ENCODE measurements around the gene FAM217B.
A peak's percentile ranks its signal among the peaks of the same experiment; 100 is the strongest.
"Not testable (repeated sequence)": the region's sequence is repeated elsewhere in the genome, so short reads cannot be mapped to it uniquely, and the experiment has no call there.

The FAM217B gene

DNA sequence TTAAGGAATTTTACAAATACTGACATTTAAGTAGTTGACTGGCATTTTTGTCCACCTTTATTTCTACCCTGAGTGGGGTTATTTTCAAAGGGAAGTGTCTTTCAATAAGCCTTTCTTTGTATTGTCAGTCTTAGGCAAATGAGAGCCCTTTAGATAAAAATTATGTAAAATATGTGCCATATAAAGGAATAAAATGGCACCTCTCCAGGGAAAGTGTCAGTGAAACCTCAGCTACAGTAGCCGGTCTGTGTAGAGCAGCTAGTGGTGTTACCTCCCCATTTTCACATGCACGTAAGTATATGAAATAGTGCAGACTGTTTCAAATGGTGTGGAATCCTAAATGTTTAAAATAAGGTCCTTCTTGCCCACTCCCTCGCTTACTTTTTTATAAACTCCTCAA lies 5.0 kb downstream of the FAM217B start:
- H3K27ac Mint-ChIP-seq, result no peak overlapping the region
- H3K4me3 Mint-ChIP-seq, result no peak overlapping the region
- H3K4me1 Mint-ChIP-seq (ENCODE audit: low read depth), result peaks cover 36% of the 10 kb centered on the region

DNA sequence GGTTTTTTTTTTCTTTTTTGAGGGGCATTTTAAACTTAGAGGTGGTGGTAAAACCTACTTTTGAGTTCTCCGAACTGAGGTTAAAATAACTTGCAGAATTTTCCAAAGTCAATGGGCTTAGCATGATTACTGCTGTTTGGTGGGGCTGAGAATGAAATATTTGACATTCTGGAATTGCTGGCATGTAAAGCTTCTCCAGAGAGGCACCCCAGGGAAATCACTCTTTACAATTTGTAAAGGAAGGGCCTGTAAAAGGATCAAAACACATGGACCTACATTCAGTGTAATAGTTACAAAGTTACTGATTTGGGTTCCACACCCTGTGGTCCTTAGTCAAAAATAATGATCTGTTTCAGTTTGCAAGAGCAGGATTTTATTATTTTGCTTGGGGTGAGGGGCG lies 5.5 kb downstream of the FAM217B start:
- Mint-ChIP-seq H3K4me3 (no peak overlapping the region), H3K27me3 (no peaks in the 10 kb centered on the region), H3K4me1 (ENCODE audit: low read depth) (peaks cover 36% of the 10 kb centered on the region), H3K27ac (no peak overlapping the region), H3K36me3 (ENCODE audit: low read depth) (peaks cover 23% of the 10 kb centered on the region), H3K9me3 (no peaks in the 10 kb centered on the region)
- intact Hi-C loops (cut with micrococcal nuclease), result loop anchor here (5.0 to 10.0 kb wide), 2 partner anchors 109 to 317 kb away; no protein-coding TSS in a partner anchor

More for the DNA sequence above, 5.0 kb downstream of the FAM217B start:
- H3K27me3 Mint-ChIP-seq, result no peaks in the 10 kb centered on the region
- intact Hi-C loops (cut with micrococcal nuclease), result loop anchor here (5.0 to 10.0 kb wide), 2 partner anchors 110 to 317 kb away; no protein-coding TSS in a partner anchor
- H3K36me3 Mint-ChIP-seq (ENCODE audit: low read depth), result peaks cover 23% of the 10 kb centered on the region
- no peaks in the 10 kb centered on the region for H3K9me3 Mint-ChIP-seq

DNA sequence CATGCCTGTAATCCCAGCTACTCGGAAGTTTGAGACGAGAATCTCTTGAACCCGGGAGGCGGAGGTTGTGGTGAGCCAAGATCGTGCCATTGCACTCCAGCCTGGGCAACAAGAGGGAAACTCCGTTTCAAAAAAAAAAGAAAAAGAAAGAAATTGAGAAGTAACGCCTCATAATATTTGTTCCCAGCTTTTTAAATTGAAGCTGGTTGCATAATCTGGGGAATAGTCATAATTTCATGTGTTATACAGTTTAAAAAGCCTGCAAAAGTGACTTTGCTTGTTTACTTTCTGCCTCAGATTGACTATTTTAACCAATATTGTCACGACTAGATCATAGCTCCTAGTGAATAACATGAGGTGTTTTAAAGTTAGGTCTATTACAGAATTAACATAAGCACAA lies 7.2 kb downstream of the FAM217B start:
- Mint-ChIP-seq H3K27me3 (no peaks in the 10 kb centered on the region), H3K4me1 (ENCODE audit: low read depth) (peaks cover 21% of the 10 kb centered on the region)
- intact Hi-C loops (cut with micrococcal nuclease), result loop anchor here (5.0 to 10.0 kb wide), 2 partner anchors 107 to 315 kb away; no protein-coding TSS in a partner anchor

DNA sequence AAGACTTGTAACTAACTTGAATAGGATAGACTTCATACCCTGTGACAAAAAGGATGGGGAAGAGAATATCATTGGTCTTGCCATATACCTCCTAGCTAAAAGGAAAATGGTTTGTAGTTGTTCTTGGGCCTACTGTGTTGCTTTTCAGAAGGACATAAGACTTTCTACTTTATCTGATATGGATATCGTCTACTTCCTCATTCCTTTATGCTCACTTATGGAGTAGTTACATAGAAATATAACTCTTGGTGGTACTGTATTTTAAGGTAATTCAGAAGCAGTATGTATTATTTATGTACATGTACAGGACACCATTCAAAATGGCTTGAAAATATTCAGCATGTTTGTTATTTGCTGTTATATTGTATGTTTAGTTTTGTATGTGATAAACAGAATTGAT lies 8.0 kb downstream of the FAM217B start:
- Mint-ChIP-seq H3K4me3 (no peak overlapping the region), H3K27ac (no peak overlapping the region), H3K36me3 (ENCODE audit: low read depth) (peaks cover 37% of the 10 kb centered on the region), H3K9me3 (no peaks in the 10 kb centered on the region), H3K4me1 (ENCODE audit: low read depth) (peaks cover 21% of the 10 kb centered on the region), H3K27me3 (no peaks in the 10 kb centered on the region)
- intact Hi-C loops (cut with micrococcal nuclease), result loop anchor here (5.0 to 10.0 kb wide), 2 partner anchors 107 to 314 kb away; no protein-coding TSS in a partner anchor

More for the DNA sequence above, 7.2 kb downstream of the FAM217B start:
- Mint-ChIP-seq H3K36me3 (ENCODE audit: low read depth) (peaks cover 37% of the 10 kb centered on the region), H3K27ac (peak overlapping the region; percentile 32), H3K9me3 (no peaks in the 10 kb centered on the region), H3K4me3 (no peak overlapping the region)

DNA sequence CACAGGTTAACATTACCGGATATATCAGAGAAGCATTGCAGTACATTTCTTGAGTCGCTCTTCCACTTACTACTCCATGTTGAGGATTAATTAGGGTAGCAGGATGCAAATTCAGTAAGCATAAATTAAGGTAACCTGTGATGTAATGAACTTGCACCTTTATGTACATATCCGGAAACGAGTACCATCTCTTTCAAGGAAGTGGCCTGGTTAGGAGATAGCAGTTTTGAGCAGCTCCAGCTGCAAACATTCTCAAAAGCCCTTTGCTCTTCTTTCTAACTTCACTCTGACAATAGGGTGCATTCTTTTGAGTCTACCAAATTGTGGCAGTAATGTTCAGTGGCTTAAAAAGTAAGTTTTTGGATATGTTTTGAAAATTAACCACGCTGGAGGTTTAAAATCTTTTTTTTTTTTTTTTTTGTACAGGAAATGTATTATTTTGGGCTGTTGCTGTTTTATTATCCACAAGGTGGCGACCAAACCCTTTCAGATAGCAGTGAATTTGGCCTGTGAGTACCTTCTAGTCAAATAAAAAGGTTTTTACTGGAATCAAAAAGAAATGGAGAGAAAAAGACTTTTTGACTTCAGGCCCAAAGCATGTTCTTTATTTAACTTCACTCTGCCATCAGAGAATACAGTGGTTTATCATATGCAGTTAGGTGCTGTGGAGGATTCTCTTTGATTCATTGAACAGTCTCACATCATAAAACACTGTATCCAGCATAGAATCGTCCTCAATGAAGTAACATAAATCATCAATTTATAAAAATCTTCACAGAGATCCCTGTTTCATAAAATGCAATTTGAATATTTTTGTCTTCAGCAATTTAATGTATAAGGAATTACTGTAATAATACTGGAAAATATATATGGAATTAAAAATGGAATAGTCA lies 8.9 kb downstream of the FAM217B start:
- H3K27ac Mint-ChIP-seq, result no peak overlapping the region
- intact Hi-C loops (cut with micrococcal nuclease), result loop anchor here (5.0 to 10.0 kb wide), 2 partner anchors 106 to 313 kb away; no protein-coding TSS in a partner anchor
- H3K9me3 Mint-ChIP-seq, result no peaks in the 10 kb centered on the region

DNA sequence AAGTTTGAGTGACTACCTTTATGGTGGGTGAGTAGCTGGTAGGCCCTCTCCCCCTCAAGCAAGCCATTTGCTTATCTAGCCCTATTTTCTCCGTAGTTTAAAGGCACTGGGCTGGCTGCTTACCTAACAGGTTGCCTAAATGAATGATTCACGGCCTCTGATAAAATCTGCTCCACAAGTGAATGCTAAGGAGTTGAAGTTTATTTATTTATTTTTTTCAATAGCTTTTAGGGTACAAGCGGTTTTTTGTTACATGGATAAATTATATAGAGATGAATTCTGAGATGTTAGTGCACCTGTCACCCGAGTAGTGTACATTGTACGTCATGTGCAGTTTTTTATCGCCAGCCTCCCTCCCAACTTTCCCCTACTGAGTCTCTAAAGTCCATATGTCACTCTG lies 9.7 kb downstream of the FAM217B start:
- H3K4me3 Mint-ChIP-seq, result no peak overlapping the region
- intact Hi-C loops (cut with micrococcal nuclease), result loop anchor here (5.0 to 10.0 kb wide), 2 partner anchors 105 to 312 kb away; no protein-coding TSS in a partner anchor
- peaks cover 23% of the 10 kb centered on the region for H3K36me3 Mint-ChIP-seq (ENCODE audit: low read depth)
- H3K27ac Mint-ChIP-seq, result no peak overlapping the region
- no peaks in the 10 kb centered on the region for H3K27me3 Mint-ChIP-seq
- no peaks in the 10 kb centered on the region for H3K9me3 Mint-ChIP-seq
- peaks cover 20% of the 10 kb centered on the region for H3K4me1 Mint-ChIP-seq (ENCODE audit: low read depth)

More for the DNA sequence above, 8.9 kb downstream of the FAM217B start:
- Mint-ChIP-seq H3K36me3 (ENCODE audit: low read depth) (peaks cover 31% of the 10 kb centered on the region), H3K4me1 (ENCODE audit: low read depth) (peaks cover 21% of the 10 kb centered on the region), H3K4me3 (no peak overlapping the region), H3K27me3 (no peaks in the 10 kb centered on the region)

DNA sequence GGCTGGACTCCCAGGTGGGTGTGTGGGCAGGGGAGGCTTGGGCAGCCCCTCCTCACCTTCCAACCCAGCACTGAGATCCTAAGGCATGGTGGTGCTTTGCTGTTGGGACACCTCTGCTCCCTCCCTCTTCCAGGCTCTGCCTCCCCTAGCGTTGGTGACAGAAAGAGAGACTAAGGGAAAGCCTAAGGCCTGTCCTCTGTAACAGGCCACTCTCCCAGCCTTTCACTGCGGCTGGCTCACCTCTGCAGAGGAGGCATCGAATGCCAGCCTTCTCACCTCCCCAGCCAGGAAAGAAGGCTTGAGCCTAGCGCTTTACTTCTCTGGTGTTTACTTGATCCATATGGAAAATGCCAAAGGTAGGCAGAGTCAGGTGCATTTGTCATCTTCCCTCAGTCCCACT lies 14.5 kb downstream of the FAM217B start:
- Mint-ChIP-seq H3K4me3 (no peak overlapping the region), H3K9me3 (no peaks in the 10 kb centered on the region), H3K36me3 (ENCODE audit: low read depth) (peaks cover 22% of the 10 kb centered on the region), H3K27me3 (no peaks in the 10 kb centered on the region), H3K27ac (no peak overlapping the region), H3K4me1 (ENCODE audit: low read depth) (peaks cover 6% of the 10 kb centered on the region)
- intact Hi-C loops (cut with micrococcal nuclease), result no loop called here

DNA sequence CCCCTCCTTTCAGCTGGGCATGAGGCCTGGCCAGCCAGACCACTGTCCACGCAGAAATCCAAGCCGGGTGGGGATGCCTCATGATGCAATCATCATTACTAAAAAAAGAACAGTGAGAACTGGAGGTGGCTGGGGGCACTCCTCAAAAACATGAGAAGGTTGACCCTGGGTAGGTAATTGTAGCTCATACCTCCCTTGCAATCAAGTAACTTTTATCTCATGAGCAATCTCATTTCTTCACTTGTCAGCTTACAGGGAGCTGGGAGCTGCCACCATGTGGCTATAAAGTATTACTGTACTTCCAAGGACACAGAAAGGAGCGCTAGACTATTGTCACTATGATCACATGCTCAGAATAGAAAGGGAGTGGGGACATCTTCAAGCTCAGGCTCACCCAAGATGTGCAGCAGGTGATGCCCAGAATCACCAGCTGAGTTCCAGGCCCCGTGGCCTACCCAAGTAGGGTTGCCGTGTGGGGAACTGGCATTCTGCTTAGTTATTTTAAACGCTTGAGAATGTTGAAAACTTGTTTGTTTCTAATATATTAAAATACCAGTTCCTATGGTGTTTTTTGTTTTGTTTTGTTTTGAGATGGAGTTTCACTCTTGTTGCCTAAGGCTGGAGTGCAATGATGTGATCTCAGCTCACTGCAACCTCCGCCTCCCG lies 15.1 kb downstream of the FAM217B start:
- no peaks in the 10 kb centered on the region for H3K9me3 Mint-ChIP-seq
- H3K27ac Mint-ChIP-seq, result no peak overlapping the region
- H3K36me3 Mint-ChIP-seq (ENCODE audit: low read depth), result peaks cover 19% of the 10 kb centered on the region
- H3K4me1 Mint-ChIP-seq (ENCODE audit: low read depth), result peaks cover 6% of the 10 kb centered on the region
- H3K4me3 Mint-ChIP-seq, result no peak overlapping the region
- no peaks in the 10 kb centered on the region for H3K27me3 Mint-ChIP-seq
- intact Hi-C loops (cut with micrococcal nuclease), result no loop called here

DNA sequence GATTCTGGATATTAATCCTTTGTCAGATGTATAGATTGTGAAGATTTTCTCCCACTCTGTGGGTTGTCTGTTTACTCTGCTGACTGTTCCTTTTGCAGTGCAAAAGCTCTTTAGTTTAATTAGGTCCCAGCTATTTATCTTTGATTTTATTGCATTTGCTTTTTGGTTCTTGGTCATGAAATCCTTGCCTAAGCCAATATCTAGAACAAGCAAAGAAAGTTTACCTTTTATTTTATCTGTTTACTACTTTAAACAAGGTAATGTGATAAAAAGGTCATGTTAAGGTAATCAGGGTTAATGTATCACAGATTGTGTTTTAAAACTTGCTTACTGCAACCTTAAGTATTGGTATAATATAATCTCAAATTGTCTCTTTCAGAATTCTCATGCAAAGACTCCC lies 17.4 kb downstream of the FAM217B start:
- H3K4me1 Mint-ChIP-seq (ENCODE audit: low read depth), result peaks cover 16% of the 10 kb centered on the region
- intact Hi-C loops (cut with micrococcal nuclease); H3K36me3 Mint-ChIP-seq (ENCODE audit: low read depth); H3K27ac Mint-ChIP-seq; H3K9me3 Mint-ChIP-seq; H3K4me3 Mint-ChIP-seq; H3K27me3 Mint-ChIP-seq: not testable (repeated sequence)

DNA sequence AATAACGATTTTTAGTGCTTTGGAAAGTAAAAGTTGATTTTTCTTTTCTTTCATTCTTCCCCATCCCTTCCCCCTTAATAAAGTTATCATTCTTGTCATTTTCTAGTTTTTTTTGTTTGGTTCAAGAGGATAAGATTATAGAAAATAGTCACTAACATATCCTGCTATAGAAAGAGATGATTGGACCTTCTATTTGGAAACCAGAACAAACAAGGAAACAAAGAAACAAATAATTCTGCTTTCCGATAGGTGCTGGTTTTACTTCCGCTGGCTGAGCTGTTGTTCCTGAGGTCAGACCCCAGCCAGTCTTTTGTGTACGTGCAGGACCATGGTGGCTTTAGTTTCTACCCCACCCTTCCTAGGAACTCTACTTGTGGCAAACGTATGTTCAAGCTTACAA lies 17.9 kb downstream of the FAM217B start, which contains the start of gene CDH26:
Gene CDH26 (plus strand): TSS at position 301 of the 400 bp plus-strand sequence. CDS start 304 bp downstream, outside the sequence.
- H3K27ac Mint-ChIP-seq, result no peak within 1 kb of the TSS

DNA sequence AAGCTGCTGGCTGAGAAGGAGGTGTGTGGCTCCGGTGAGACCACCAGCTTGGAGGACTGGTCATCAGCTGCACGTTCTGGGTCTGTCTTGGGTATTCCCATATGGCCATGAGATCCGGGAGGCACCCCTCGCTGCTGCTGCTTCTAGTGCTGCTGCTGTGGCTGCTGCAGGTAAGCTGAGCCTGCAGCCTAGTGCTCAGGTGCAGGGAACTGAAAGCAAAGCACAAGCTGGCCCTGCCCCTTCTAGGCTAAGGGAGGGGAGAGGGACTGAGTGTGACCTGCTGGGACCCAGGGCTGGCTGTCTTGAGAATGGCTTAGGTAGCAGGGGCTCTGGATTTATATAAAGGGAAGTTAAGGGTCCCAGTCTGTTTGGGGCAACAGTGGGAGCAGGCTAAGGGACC lies 18.4 kb downstream of the FAM217B start:
- Mint-ChIP-seq H3K27me3 (no peaks in the 10 kb centered on the region), H3K9me3 (no peaks in the 10 kb centered on the region), H3K36me3 (ENCODE audit: low read depth) (no peaks in the 10 kb centered on the region), H3K4me1 (ENCODE audit: low read depth) (peaks cover 16% of the 10 kb centered on the region), H3K4me3 (no peak overlapping the region), H3K27ac (no peak overlapping the region)
- intact Hi-C loops (cut with micrococcal nuclease), result no loop called here

More for the DNA sequence above, 17.9 kb downstream of the FAM217B start, which contains the start of gene CDH26:
- Mint-ChIP-seq H3K4me1 (ENCODE audit: low read depth) (peaks cover 16% of the 10 kb centered on the region), H3K9me3 (no peaks in the 10 kb centered on the region), H3K4me3 (no peak within 1 kb of the TSS), H3K36me3 (ENCODE audit: low read depth) (no peaks in the 10 kb centered on the region), H3K27me3 (no peaks in the 10 kb centered on the region)
- intact Hi-C loops (cut with micrococcal nuclease), result no loop called here

DNA sequence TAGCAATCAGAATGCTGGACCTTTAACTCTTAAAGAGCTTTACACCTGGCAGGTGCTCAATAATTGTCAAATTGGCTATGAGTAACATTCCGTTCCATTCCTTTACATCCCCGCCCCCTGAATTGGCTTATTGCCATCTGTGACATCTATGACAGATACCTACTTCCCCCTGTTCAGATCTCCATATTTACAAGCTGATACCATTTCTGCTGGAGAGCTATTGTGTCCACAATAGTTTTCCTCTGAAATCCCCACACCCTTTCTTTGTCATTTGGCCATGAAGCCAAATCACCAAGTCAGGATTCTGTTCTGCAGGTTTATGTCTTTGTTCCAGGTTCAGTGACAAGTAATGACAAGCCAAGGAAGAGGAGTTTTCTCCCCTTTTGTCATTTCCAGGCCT lies 21.2 kb downstream of the FAM217B start:
- Mint-ChIP-seq H3K36me3 (ENCODE audit: low read depth) (no peaks in the 10 kb centered on the region), H3K27me3 (no peaks in the 10 kb centered on the region), H3K27ac (no peak overlapping the region), H3K4me3 (no peak overlapping the region), H3K4me1 (ENCODE audit: low read depth) (peaks cover 10% of the 10 kb centered on the region), H3K9me3 (no peaks in the 10 kb centered on the region)
- intact Hi-C loops (cut with micrococcal nuclease), result no loop called here

DNA sequence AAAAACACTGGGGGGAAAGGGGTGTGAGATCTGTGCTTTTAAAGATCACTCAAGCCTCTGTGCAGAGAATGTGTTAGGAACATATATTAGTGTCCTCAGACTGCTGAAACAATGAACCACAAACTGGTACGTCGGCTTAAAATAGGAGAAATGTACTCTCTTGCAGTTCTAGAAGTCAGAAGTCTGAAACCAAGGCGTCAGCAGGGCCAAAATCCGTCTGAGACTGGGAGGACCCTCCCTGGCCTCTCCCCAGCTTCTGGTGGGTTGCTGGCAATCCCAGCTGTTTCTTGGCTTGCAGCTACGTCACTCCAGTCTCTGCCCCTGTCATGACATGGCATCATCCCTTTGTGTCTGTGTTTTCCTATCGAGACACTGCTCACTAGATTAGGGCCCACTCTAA lies 22.0 kb downstream of the FAM217B start:
- H3K9me3 Mint-ChIP-seq, result no peaks in the 10 kb centered on the region
- H3K4me3 Mint-ChIP-seq, result no peak overlapping the region
- intact Hi-C loops (cut with micrococcal nuclease), result no loop called here
- H3K36me3 Mint-ChIP-seq (ENCODE audit: low read depth), result no peaks in the 10 kb centered on the region
- no peak overlapping the region for H3K27ac Mint-ChIP-seq
- H3K4me1 Mint-ChIP-seq (ENCODE audit: low read depth), result peaks cover 10% of the 10 kb centered on the region
- no peaks in the 10 kb centered on the region for H3K27me3 Mint-ChIP-seq

DNA sequence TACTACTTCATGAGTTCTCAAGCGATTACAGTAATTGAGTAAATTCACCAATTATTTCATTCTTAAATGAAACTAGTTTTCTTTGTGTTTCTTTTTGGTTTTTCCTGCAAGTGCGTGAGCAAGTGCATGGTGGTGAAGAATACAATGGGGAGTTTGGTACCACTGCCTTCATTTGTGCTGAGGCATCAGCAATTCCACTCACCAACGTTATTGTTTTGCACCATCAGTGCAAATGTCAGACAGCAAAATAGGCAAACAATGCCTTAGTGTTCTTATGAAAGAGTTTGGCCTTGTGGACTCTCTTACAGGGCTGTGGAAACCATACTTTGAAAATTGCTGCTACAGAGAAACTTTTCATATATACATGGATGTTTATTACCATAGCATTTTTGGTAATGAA lies 26.2 kb downstream of the FAM217B start:
- Mint-ChIP-seq H3K36me3 (ENCODE audit: low read depth) (no peaks in the 10 kb centered on the region), H3K27ac (no peak overlapping the region), H3K9me3 (no peaks in the 10 kb centered on the region), H3K4me3 (no peak overlapping the region), H3K4me1 (ENCODE audit: low read depth) (peaks cover 13% of the 10 kb centered on the region), H3K27me3 (no peaks in the 10 kb centered on the region)
- intact Hi-C loops (cut with micrococcal nuclease), result no loop called here
